Measurements from ENCODE around the gene CCDC124.
A peak's percentile ranks its signal among the peaks of the same experiment; 100 is the strongest.

The CCDC124 gene

DNA sequence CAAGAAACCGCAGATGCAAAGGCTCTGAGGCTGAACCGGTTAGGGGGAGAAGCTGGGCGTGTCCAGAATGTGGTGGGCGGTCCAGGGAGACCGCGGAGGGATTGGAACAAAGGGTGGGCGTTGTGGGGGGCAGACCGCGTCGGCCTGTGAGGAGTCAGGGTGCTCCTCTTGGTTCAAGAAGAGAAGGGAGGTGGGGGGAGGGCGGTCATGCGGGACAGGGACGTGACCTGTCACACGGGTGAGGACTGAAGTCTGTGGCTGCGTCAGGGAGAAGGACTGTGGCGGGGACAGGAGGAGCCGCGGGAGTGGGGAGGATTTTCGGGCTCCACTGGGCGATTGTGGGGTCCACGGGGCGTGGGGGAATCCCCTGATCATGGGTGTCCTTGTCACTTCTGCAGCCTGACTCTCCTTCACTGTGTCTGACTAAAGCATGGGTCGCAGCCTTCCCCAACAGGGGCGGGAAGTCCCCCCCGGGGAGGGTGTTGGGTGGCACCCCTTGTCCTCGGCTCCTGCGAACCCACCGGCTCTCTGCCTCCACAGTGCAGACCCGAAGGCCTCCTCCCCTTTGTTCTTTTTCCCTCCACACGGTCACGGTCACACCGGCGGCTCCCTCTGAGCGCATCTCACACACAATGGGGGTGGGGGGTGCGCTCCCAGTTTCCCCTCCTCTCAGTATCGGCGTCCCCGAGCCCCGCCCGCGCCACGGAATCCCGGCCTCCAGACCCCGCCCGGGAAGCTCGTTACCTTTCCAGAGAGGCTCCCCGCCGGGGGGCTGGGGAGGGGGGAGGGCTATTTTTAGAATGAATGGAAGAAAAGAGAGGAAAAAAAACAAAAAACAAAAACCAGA lies 17.7 kb downstream of the CCDC124 start:
- Histone ChIP-seq H4K20me1 (ENCODE audit: insufficient read depth, low read length, poor library complexity, severe bottlenecking) (no peaks in the 10 kb centered on the region), H3K9me3 (ENCODE audit: insufficient read depth, low read depth, low read length) (no peaks in the 10 kb centered on the region), H3K4me3 (ENCODE audit: low read length, poor library complexity, severe bottlenecking) (peak overlapping the region; percentile 70), H3K4me1 (ENCODE audit: insufficient read depth, low read length, poor library complexity, severe bottlenecking) (peaks cover 33% of the 10 kb centered on the region), H3K36me3 (ENCODE audit: insufficient read depth, low read length) (no peaks in the 10 kb centered on the region), H2AFZ (ENCODE audit: low read length) (peak overlapping the region; percentile 64), H3K9me2 (replicated peaks; ENCODE audit: low read depth, low read length) (no peaks in the 10 kb centered on the region), H3K79me2 (ENCODE audit: insufficient read depth, low read length) (no peaks in the 10 kb centered on the region), H3K9ac (ENCODE audit: low read depth, low read length, poor library complexity, severe bottlenecking) (peak overlapping the region; percentile 28), H3K4me2 (ENCODE audit: low read depth, low read length, poor library complexity, severe bottlenecking) (peak overlapping the region; percentile 86), H3K27me3 (ENCODE audit: insufficient read depth, low read length, poor library complexity, severe bottlenecking) (no peaks in the 10 kb centered on the region), H3F3A (ENCODE audit: low read depth) (no peaks in the 10 kb centered on the region)
- TF ChIP-seq EZH2phosphoT487 (IDR thresholded peaks at IDR 0.05; ENCODE audit: borderline replicate concordance), result no peak
- TF ChIP-seq, protein P1, sequence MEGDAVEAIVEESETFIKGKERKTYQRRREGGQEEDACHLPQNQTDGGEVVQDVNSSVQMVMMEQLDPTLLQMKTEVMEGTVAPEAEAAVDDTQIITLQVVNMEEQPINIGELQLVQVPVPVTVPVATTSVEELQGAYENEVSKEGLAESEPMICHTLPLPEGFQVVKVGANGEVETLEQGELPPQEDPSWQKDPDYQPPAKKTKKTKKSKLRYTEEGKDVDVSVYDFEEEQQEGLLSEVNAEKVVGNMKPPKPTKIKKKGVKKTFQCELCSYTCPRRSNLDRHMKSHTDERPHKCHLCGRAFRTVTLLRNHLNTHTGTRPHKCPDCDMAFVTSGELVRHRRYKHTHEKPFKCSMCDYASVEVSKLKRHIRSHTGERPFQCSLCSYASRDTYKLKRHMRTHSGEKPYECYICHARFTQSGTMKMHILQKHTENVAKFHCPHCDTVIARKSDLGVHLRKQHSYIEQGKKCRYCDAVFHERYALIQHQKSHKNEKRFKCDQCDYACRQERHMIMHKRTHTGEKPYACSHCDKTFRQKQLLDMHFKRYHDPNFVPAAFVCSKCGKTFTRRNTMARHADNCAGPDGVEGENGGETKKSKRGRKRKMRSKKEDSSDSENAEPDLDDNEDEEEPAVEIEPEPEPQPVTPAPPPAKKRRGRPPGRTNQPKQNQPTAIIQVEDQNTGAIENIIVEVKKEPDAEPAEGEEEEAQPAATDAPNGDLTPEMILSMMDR (conservative IDR thresholded peaks at IDR 0.05; ENCODE audit: low read length), result no peak

DNA sequence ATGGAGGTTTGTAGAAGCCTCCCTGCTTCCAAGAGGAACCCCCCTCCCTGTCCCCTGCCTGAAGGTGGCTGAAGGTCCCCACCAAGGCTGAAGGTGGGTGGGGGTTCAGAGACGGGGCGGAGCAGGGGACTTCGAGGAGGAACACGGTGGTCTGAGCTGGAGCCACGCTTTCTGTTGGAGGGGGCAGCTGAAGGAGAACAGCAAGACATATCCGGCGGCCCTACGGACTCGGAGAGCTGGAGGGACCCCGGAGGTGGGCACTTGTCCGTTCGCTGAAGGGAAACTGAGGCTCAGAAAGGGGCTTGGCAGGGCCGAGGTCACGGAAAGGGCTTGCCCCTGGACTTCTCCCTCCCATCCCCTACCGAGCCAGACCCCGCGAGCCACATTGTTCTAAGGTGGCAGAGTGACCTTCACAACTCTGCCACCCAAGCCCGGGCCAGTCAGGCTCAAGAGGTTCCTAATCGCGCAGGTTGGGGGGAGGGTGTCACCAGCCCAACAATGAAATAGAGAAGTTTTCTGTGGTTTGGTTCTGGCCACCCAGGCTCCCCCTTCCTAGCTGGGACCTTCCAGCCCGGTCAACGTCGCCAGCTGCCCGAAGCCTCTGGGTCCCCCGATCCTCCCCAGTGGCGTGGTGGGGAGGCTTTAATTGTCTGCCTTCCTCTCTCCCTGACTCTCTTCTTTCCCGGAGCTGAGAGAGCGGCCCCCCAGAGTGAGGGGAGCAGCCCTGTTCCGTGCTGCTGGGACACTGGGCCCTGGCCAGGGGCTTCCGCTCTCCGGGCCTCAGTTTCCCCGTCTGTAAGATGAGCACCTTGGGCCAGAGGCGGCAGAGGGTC lies 18.6 kb downstream of the CCDC124 start:
- peak overlapping the region; percentile 28 for H3K9ac ChIP-seq (ENCODE audit: low read depth, low read length, poor library complexity, severe bottlenecking)
- no peaks in the 10 kb centered on the region for H3K36me3 ChIP-seq (ENCODE audit: insufficient read depth, low read length)
- no peaks in the 10 kb centered on the region for H3K9me3 ChIP-seq (ENCODE audit: insufficient read depth, low read depth, low read length)
- peak overlapping the region; percentile 86 for H3K4me2 ChIP-seq (ENCODE audit: low read depth, low read length, poor library complexity, severe bottlenecking)
- H4K20me1 ChIP-seq (ENCODE audit: insufficient read depth, low read length, poor library complexity, severe bottlenecking), result no peaks in the 10 kb centered on the region
- H3K4me1 ChIP-seq (ENCODE audit: insufficient read depth, low read length, poor library complexity, severe bottlenecking), result peaks cover 33% of the 10 kb centered on the region
- no peaks in the 10 kb centered on the region for H3K27me3 ChIP-seq (ENCODE audit: insufficient read depth, low read length, poor library complexity, severe bottlenecking)
- H3K9me2 ChIP-seq (replicated peaks; ENCODE audit: low read depth, low read length), result no peaks in the 10 kb centered on the region
- no peaks in the 10 kb centered on the region for H3K79me2 ChIP-seq (ENCODE audit: insufficient read depth, low read length)
- no peaks in the 10 kb centered on the region for H3F3A ChIP-seq (ENCODE audit: low read depth)
- peak overlapping the region; percentile 64; the same call in 1 of the 2 replicates for H2AFZ ChIP-seq (ENCODE audit: low read length)
- H3K4me3 ChIP-seq (ENCODE audit: low read length, poor library complexity, severe bottlenecking), result peak overlapping the region; percentile 70
- TF ChIP-seq EZH2phosphoT487 (IDR thresholded peaks at IDR 0.05; ENCODE audit: borderline replicate concordance), result no peak
- TF ChIP-seq, protein P1 (conservative IDR thresholded peaks at IDR 0.05; ENCODE audit: low read length), result no peak

DNA sequence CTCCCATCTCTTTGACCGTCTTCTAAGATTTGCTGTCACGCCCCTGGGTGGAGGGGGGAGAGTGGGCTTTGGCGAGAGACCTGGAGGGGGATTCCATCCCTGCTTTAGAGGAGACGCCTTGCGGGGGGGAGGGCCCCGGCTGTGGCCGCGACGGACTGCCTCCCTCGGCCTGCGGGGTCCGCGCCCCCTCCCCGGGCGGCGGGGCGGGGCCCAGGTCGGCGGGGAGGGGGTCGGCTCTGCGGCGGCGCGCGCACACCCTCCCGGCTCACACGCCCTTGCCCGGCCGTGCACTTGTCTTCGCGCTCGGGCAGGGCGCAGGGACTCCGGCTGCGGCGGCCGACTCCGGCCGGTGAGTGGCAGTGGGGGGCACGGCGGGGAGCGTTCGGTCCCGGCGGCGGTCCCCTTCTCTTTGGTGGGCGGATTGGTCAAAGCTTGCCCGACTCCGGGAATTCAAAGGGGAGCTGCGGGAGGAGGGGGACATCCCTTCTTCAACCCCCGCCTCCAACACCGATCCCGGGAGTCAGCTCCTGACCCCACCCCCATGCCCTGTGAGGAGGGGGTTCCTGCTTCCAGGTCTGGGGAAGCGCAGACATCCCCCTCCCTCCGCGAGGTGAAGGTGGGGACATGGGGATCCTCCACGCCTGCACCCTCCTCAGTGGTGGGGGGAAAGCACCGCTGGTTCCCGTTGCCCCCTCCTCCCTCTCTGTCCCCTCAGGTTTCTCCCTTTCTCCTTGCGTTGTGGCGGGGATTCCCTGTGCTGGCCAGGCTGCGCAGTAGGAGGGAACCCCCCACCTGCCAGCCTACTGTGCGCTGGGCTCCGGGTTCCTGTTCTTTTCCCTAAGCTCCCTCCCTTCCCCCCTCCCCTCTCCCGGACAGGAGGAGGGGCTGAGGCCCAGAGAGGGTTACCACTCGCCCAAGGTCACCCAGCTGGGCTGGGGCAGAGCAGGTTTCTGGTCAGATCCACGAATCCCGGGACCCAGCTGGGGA lies 19.5 kb downstream of the CCDC124 start:
- Histone ChIP-seq H3K27me3 (ENCODE audit: insufficient read depth, low read length, poor library complexity, severe bottlenecking) (no peaks in the 10 kb centered on the region), H3F3A (ENCODE audit: low read depth) (no peaks in the 10 kb centered on the region), H2AFZ (ENCODE audit: low read length) (no peak overlapping the region), H3K9ac (ENCODE audit: low read depth, low read length, poor library complexity, severe bottlenecking) (no peak overlapping the region), H3K9me2 (replicated peaks; ENCODE audit: low read depth, low read length) (no peaks in the 10 kb centered on the region), H3K4me3 (ENCODE audit: low read length, poor library complexity, severe bottlenecking) (no peak overlapping the region), H3K9me3 (ENCODE audit: insufficient read depth, low read depth, low read length) (no peaks in the 10 kb centered on the region), H3K36me3 (ENCODE audit: insufficient read depth, low read length) (no peaks in the 10 kb centered on the region), H3K79me2 (ENCODE audit: insufficient read depth, low read length) (no peaks in the 10 kb centered on the region), H3K4me2 (ENCODE audit: low read depth, low read length, poor library complexity, severe bottlenecking) (no peak overlapping the region), H4K20me1 (ENCODE audit: insufficient read depth, low read length, poor library complexity, severe bottlenecking) (no peaks in the 10 kb centered on the region), H3K4me1 (ENCODE audit: insufficient read depth, low read length, poor library complexity, severe bottlenecking) (peaks cover 31% of the 10 kb centered on the region)
- TF ChIP-seq EZH2phosphoT487 (IDR thresholded peaks at IDR 0.05; ENCODE audit: borderline replicate concordance), result no peak
- TF ChIP-seq, protein P1 (conservative IDR thresholded peaks at IDR 0.05; ENCODE audit: low read length), result no peak
